ENCODE measurements around the gene SIN3B. TPM values are rescaled to one million over a fixed set of nuclear protein-coding genes. Genes with fewer than 3 reads are reported as not detected.

The SIN3B gene
- total and polyA plus RNA-seq, 4 donors = 7.1 to 82.7 (median 56.7) TPM

GRCh38 chr19:16893686-16893989 is 64.4 kb downstream of the SIN3B start:
- DNase-seq (no peak), ATAC-seq (ENCODE audit: low FRiP score) (no peak)
- intact Hi-C loops (cut with DNase I) = loop anchor here in 1 of 2 donors (10.0 kb wide), 1 partner anchor 119 kb away; no protein-coding TSS in a partner anchor
- H3K9me3 ChIP-seq (ENCODE audit: control insufficient read depth, low read length) = no peaks in the 10 kb centered on the region
- H3K4me3 ChIP-seq (ENCODE audit: low read length in 2 of 2) = no peak overlapping the region
- no peaks in the 10 kb centered on the region for H3K4me1 ChIP-seq (ENCODE audit: control insufficient read depth in 1 of 2, insufficient read depth in 2 of 2, low read length in 2 of 2)
- no peaks in the 10 kb centered on the region for H3K27me3 ChIP-seq (ENCODE audit: control insufficient read depth in 1 of 2, insufficient read depth in 2 of 2, low read length in 1 of 2)
- H3K27ac ChIP-seq (ENCODE audit: low read depth in 1 of 2, low read length in 2 of 2) = no peak overlapping the region
- WGBS, 2 donors = 58 to 61% methylated on average over 14 of the region's 14 CpGs
- no peaks in the 10 kb centered on the region for H3K36me3 ChIP-seq (ENCODE audit: control insufficient read depth in 1 of 2, insufficient read depth in 2 of 2, low read length in 1 of 2)

- Histone ChIP-seq H3K4me1 (ENCODE audit: control insufficient read depth in 1 of 2, insufficient read depth in 2 of 2, low read length in 2 of 2) (no peaks in the 10 kb centered on the region), H3K9me3 (ENCODE audit: control insufficient read depth, low read length) (no peaks in the 10 kb centered on the region), H3K27ac (ENCODE audit: low read depth in 1 of 2, low read length in 2 of 2) (no peak overlapping the region), H3K4me3 (ENCODE audit: low read length in 2 of 2) (no peak overlapping the region), H3K36me3 (ENCODE audit: control insufficient read depth in 1 of 2, insufficient read depth in 2 of 2, low read length in 1 of 2) (no peaks in the 10 kb centered on the region), H3K27me3 (ENCODE audit: control insufficient read depth in 1 of 2, insufficient read depth in 2 of 2, low read length in 1 of 2) (no peaks in the 10 kb centered on the region)
- 73 to 74% methylated on average over 7 of the region's 7 CpGs for WGBS, 2 donors
- DNase-seq (no peak), ATAC-seq (ENCODE audit: low FRiP score) (no peak)
- intact Hi-C loops (cut with DNase I) = loop anchor here in 1 of 2 donors (10.0 kb wide), 1 partner anchor 119 kb away; no protein-coding TSS in a partner anchor
Measured at GRCh38 chr19:16894080-16894479, 64.9 kb downstream of the SIN3B start.

GRCh38 chr19:16895467-16896145 is 66.4 kb downstream of the SIN3B start:
- WGBS, 2 donors = 44 to 52% methylated on average over 28 to 30 of the region's 30 CpGs
- Histone ChIP-seq H3K4me3 (ENCODE audit: low read length in 2 of 2) (no peak overlapping the region), H3K9me3 (ENCODE audit: control insufficient read depth, low read length) (no peaks in the 10 kb centered on the region), H3K36me3 (ENCODE audit: control insufficient read depth in 1 of 2, insufficient read depth in 2 of 2, low read length in 1 of 2) (no peaks in the 10 kb centered on the region), H3K4me1 (ENCODE audit: control insufficient read depth in 1 of 2, insufficient read depth in 2 of 2, low read length in 2 of 2) (no peaks in the 10 kb centered on the region), H3K27me3 (ENCODE audit: control insufficient read depth in 1 of 2, insufficient read depth in 2 of 2, low read length in 1 of 2) (no peaks in the 10 kb centered on the region), H3K27ac (ENCODE audit: low read depth in 1 of 2, low read length in 2 of 2) (no peak overlapping the region)
- DNase-seq (no peak), ATAC-seq (ENCODE audit: low FRiP score) (no peak)
- intact Hi-C loops (cut with DNase I) = loop anchor here in 1 of 2 donors (5.0 to 10.0 kb wide), 2 partner anchors 68 to 121 kb away; partner anchors contain the start of gene SIN3B

- H3K4me1 ChIP-seq (ENCODE audit: control insufficient read depth in 1 of 2, insufficient read depth in 2 of 2, low read length in 2 of 2) = no peaks in the 10 kb centered on the region
- H3K27me3 ChIP-seq (ENCODE audit: control insufficient read depth in 1 of 2, insufficient read depth in 2 of 2, low read length in 1 of 2) = no peaks in the 10 kb centered on the region
- no peaks in the 10 kb centered on the region for H3K9me3 ChIP-seq (ENCODE audit: control insufficient read depth, low read length)
- DNase-seq (no peak), ATAC-seq (ENCODE audit: low FRiP score) (peak; percentile 2)
- no peaks in the 10 kb centered on the region for H3K36me3 ChIP-seq (ENCODE audit: control insufficient read depth in 1 of 2, insufficient read depth in 2 of 2, low read length in 1 of 2)
- intact Hi-C loops (cut with DNase I) = loop anchor here in 1 of 2 donors (5.0 to 10.0 kb wide), 2 partner anchors 69 to 122 kb away; partner anchors contain the start of gene SIN3B
- 2% methylated on average over 40 to 66 of the region's 66 CpGs for WGBS, 2 donors
- H3K27ac ChIP-seq (ENCODE audit: low read depth in 1 of 2, low read length in 2 of 2) = no peak overlapping the region
- peak overlapping the region in 1 of 2 donors; percentile 23 for H3K4me3 ChIP-seq (ENCODE audit: low read length in 2 of 2)
Measured at GRCh38 chr19:16896146-16897028, 67.2 kb downstream of the SIN3B start.

- Histone ChIP-seq H3K27me3 (ENCODE audit: control insufficient read depth in 1 of 2, insufficient read depth in 2 of 2, low read length in 1 of 2) (no peaks in the 10 kb centered on the region), H3K27ac (ENCODE audit: low read depth in 1 of 2, low read length in 2 of 2) (peak overlapping the region in 1 of 2 donors; percentile 8), H3K9me3 (ENCODE audit: control insufficient read depth, low read length) (no peaks in the 10 kb centered on the region), H3K4me3 (ENCODE audit: low read length in 2 of 2) (peak overlapping the region; percentile 28), H3K4me1 (ENCODE audit: control insufficient read depth in 1 of 2, insufficient read depth in 2 of 2, low read length in 2 of 2) (no peaks in the 10 kb centered on the region), H3K36me3 (ENCODE audit: control insufficient read depth in 1 of 2, insufficient read depth in 2 of 2, low read length in 1 of 2) (no peaks in the 10 kb centered on the region)
- peak; percentile 93 for ATAC-seq (ENCODE audit: low FRiP score)
- DNase-seq = peak; percentile 97 to 98
- 2 to 3% methylated on average over 60 to 68 of the region's 68 CpGs for WGBS, 2 donors
- intact Hi-C loops (cut with DNase I) = loop anchor here in 1 of 2 donors (5.0 to 10.0 kb wide), 2 partner anchors 70 to 122 kb away; partner anchors contain the start of gene SIN3B
Measured at GRCh38 chr19:16897029-16897855, 68.0 kb downstream of the SIN3B start.

- intact Hi-C loops (cut with DNase I) = loop anchor here in 1 of 2 donors (5.0 to 10.0 kb wide), 2 partner anchors 71 to 123 kb away; partner anchors contain the start of gene SIN3B
- ATAC-seq (ENCODE audit: low FRiP score) = peak; percentile 11
- 6 to 11% methylated on average over 28 to 30 of the region's 30 CpGs for WGBS, 2 donors
Measured at GRCh38 chr19:16897856-16898161, 68.6 kb downstream of the SIN3B start.

GRCh38 chr19:16898361-16899015 is 69.3 kb downstream of the SIN3B start:
- no peak overlapping the region for H3K27ac ChIP-seq (ENCODE audit: low read depth in 1 of 2, low read length in 2 of 2)
- no peaks in the 10 kb centered on the region for H3K9me3 ChIP-seq (ENCODE audit: control insufficient read depth, low read length)
- ATAC-seq (ENCODE audit: low FRiP score) = no peak
- intact Hi-C loops (cut with DNase I) = loop anchor here in 1 of 2 donors (5.0 to 10.0 kb wide), 2 partner anchors 71 to 124 kb away; partner anchors contain the start of gene SIN3B
- H3K4me3 ChIP-seq (ENCODE audit: low read length in 2 of 2) = no peak overlapping the region
- WGBS, 2 donors = 90 to 93% methylated on average over 12 of the region's 12 CpGs
- H3K36me3 ChIP-seq (ENCODE audit: control insufficient read depth in 1 of 2, insufficient read depth in 2 of 2, low read length in 1 of 2) = no peaks in the 10 kb centered on the region
- no peaks in the 10 kb centered on the region for H3K4me1 ChIP-seq (ENCODE audit: control insufficient read depth in 1 of 2, insufficient read depth in 2 of 2, low read length in 2 of 2)
- no peak for DNase-seq
- H3K27me3 ChIP-seq (ENCODE audit: control insufficient read depth in 1 of 2, insufficient read depth in 2 of 2, low read length in 1 of 2) = no peaks in the 10 kb centered on the region

More at GRCh38 chr19:16897856-16898161, 68.6 kb downstream of the SIN3B start:
- Histone ChIP-seq H3K27me3 (ENCODE audit: control insufficient read depth in 1 of 2, insufficient read depth in 2 of 2, low read length in 1 of 2) (no peaks in the 10 kb centered on the region), H3K4me3 (ENCODE audit: low read length in 2 of 2) (peak overlapping the region; percentile 28), H3K9me3 (ENCODE audit: control insufficient read depth, low read length) (no peaks in the 10 kb centered on the region), H3K4me1 (ENCODE audit: control insufficient read depth in 1 of 2, insufficient read depth in 2 of 2, low read length in 2 of 2) (no peaks in the 10 kb centered on the region), H3K27ac (ENCODE audit: low read depth in 1 of 2, low read length in 2 of 2) (peak overlapping the region in 1 of 2 donors; percentile 8), H3K36me3 (ENCODE audit: control insufficient read depth in 1 of 2, insufficient read depth in 2 of 2, low read length in 1 of 2) (no peaks in the 10 kb centered on the region)
- DNase-seq = peak in 1 of 2 donors; percentile 77

Data from aorta (tissue), 5 donors.